HepG2 (cell line): ENCODE data around the gene ITGB7. TPM values are rescaled to one million over a fixed set of nuclear protein-coding genes. Genes with fewer than 3 reads are reported as not detected.

Experiments
- ATAC-seq: fragments of 200-7000 bp; cut with Tn5 transposase; 3 replicates; pipeline ENCODE4 v1.9.1; 2020; ENCODE audit warnings: mild to moderate bottlenecking, moderate library complexity
- BruUV-seq: library from RNA; stranded (reverse); fragments of 400-500 nt; replicated peaks from 2 replicates; lab custom pipeline; 2021; lab: Mats Ljungman, UMichigan
- CTCF ChIA-PET: fragments of 300-600 bp; formaldehyde crosslinking; extraction: SDS; loops from one replicate; lab custom pipeline; 2021; ENCODE audit warnings: low total read pairs, inconsistent platforms, low intra/inter-chr PET ratio; lab: Yijun Ruan, JAX
- POLR2A ChIA-PET: fragments of 350-600 bp; sonication (Branson Sonifier 250); formaldehyde crosslinking; loops from one replicate; lab custom pipeline; 2020; ENCODE audit warnings: antibody characterized with exemption, inconsistent platforms; lab: Yijun Ruan, JAX
- DNase-seq: peaks from one replicate; pipeline ENCODE4 v3.0.0-alpha.2; 2015; ENCODE audit warnings: low spot score
- FAIRE-seq: peaks from 3 replicates; lab custom pipeline; 2011; peaks lifted over from hg19 to GRCh38; lab: Jason Lieb, UNC
- H2AFZ ChIP-seq: one replicate; pipeline ENCODE4 v1.6.1; 2011; ENCODE audit warnings: low read length, inconsistent platforms
- H3K27ac ChIP-seq: fragments of 300-600 bp; 3 replicates; pipeline ENCODE4 v1.8.0; 2011; ENCODE audit warnings: mixed run types, mild to moderate bottlenecking, mixed read lengths, low read length, inconsistent platforms; ENCODE audit not compliant: insufficient read depth; ENCODE audit errors: extremely low read length
- H3K27me3 ChIP-seq, 2 experiments: fragments of 200-600 bp in 1 of 2; 2 replicates in 1 of 2; 3 replicates in 1 of 2; pipeline versions ENCODE4 v1.6.0 to v1.8.0; 2011; ENCODE audit warnings: low read length in 2 of 2, mild to moderate bottlenecking in 2 of 2, moderate library complexity in 2 of 2, inconsistent platforms in 1 of 2; ENCODE audit not compliant: insufficient read depth in 2 of 2, control insufficient read depth in 1 of 2
- H3K36me3 ChIP-seq, 2 experiments: fragments of 200-600 bp in 1 of 2; replicated peaks in 1 of 2; 2 replicates in 1 of 2; 3 replicates in 1 of 2; pipeline versions ENCODE4 v1.5.1 to v1.8.0; 2011; ENCODE audit warnings: low read length in 2 of 2, inconsistent platforms in 1 of 2; ENCODE audit not compliant: insufficient read depth in 2 of 2, control insufficient read depth in 1 of 2
- H3K4me1 ChIP-seq: 2 replicates; pipeline ENCODE4 v1.5.1; 2012; ENCODE audit warnings: low read length, inconsistent platforms; ENCODE audit not compliant: insufficient read depth
- H3K4me2 ChIP-seq: 2 replicates; pipeline ENCODE4 v1.6.0; 2011; ENCODE audit warnings: low read depth, low read length, inconsistent platforms
- H3K4me3 ChIP-seq, 3 experiments: fragments of 200-600 bp in 1 of 3; sonication (generic), shearing (Covaris generic) in 1 of 3; replicated peaks in 1 of 3; 2 replicates each; pipeline ENCODE4 v1.5.1; 2011 to 2016; ENCODE audit warnings: low read length in 3 of 3, inconsistent platforms in 2 of 3, low read depth in 2 of 3, mild to moderate bottlenecking in 2 of 3, control low read depth in 1 of 3, mixed read lengths in 1 of 3; ENCODE audit not compliant: insufficient read depth in 1 of 3
- H3K79me2 ChIP-seq: one replicate; pipeline ENCODE4 v1.6.1; 2011; ENCODE audit warnings: low read length, inconsistent platforms; ENCODE audit not compliant: insufficient read depth
- H3K9ac ChIP-seq: 2 replicates; pipeline ENCODE4 v1.6.0; 2011; ENCODE audit warnings: mild to moderate bottlenecking, low read depth, low read length, inconsistent platforms; ENCODE audit not compliant: insufficient read depth
- H3K9me3 ChIP-seq: 2 replicates; pipeline ENCODE4 v1.5.1; 2012; ENCODE audit warnings: mild to moderate bottlenecking, low read length
- H4K20me1 ChIP-seq: 2 replicates; pipeline ENCODE4 v1.6.0; 2011; ENCODE audit warnings: inconsistent platforms, mild to moderate bottlenecking, low read length, moderate library complexity; ENCODE audit not compliant: insufficient read depth
- LBX2 ChIP-seq: sonication (generic); formaldehyde crosslinking; IDR thresholded peaks from 2 replicates; pipeline ENCODE4 v1.5.0; 2020; ENCODE audit warnings: missing genetic modification reagents, mild to moderate bottlenecking, borderline replicate concordance
- MLX ChIP-seq: IDR thresholded peaks from 2 replicates; pipeline ENCODE4 v1.6.1; 2016
- MTF1 ChIP-seq: sonication (generic); formaldehyde crosslinking; IDR thresholded peaks from 2 replicates; pipeline ENCODE4 v1.5.0; 2020; ENCODE audit warnings: missing genetic modification reagents
- NFE2 ChIP-seq: sonication (generic); formaldehyde crosslinking; IDR thresholded peaks from 2 replicates; pipeline ENCODE4 v1.4.0; 2020; ENCODE audit warnings: missing genetic modification reagents
- THYN1 ChIP-seq: sonication (generic); formaldehyde crosslinking; IDR thresholded peaks from 2 replicates; pipeline ENCODE4 v1.8.1; 2023; ENCODE audit warnings: low read depth, mild to moderate bottlenecking, moderate library complexity, missing genetic modification reagents, borderline replicate concordance
- ZFP41 ChIP-seq: sonication (generic); formaldehyde crosslinking; IDR thresholded peaks from 2 replicates; pipeline ENCODE4 v1.4.0; 2020; ENCODE audit warnings: mild to moderate bottlenecking, missing genetic modification reagents, borderline replicate concordance
- ZNF33A ChIP-seq: sonication (generic); formaldehyde crosslinking; IDR thresholded peaks from 2 replicates; pipeline ENCODE4 v1.5.1; 2020; ENCODE audit warnings: missing genetic modification reagents, mild to moderate bottlenecking, moderate library complexity, borderline replicate concordance
- ZSCAN9 ChIP-seq: IDR thresholded peaks from 2 replicates; pipeline ENCODE4 v1.6.1; 2016; ENCODE audit warnings: borderline replicate concordance
- WGBS: methylation state at CpG from one replicate; pipeline ENCODE4 v1.1.6; 2017; ENCODE audit warnings: low lambda C conversion rate; 5-methylcytosine and 5-hydroxymethylcytosine counted together
- in situ Hi-C: cut with HindIII; loops from 2 replicates; pipeline ENCODE4 v1.10.0; 2017; ENCODE audit warnings: low pct_unique_long_range_greater_than_20kb; ENCODE audit not compliant: extremely low pct_ligation_motif_present
- intact Hi-C: fragments of 100-400 bp; cut with micrococcal nuclease; formaldehyde crosslinking; loops from one replicate; pipeline ENCODE4 v1.10.0; 2022; ENCODE audit not compliant: unreplicated experiment
- polyA plus RNA-seq, 8 experiments: library from polyadenylated mRNA; depleted of rRNA in 3 of 8; stranded (reverse) in 7 of 8; unstranded in 1 of 8; fragments of >200 nt; fragmentation: Illumina TruSeq in 4 of 8; extraction: Trizol in 4 of 8; gene quantifications; 2 replicates each; pipeline versions ENCODE4 v1.2.1 to v1.2.3, GENCODE V29; 2011 to 2016; ENCODE audit warnings: low read depth in 4 of 8, missing spikeins in 1 of 8, mixed read lengths in 1 of 8; ENCODE audit not compliant: insufficient read depth in 1 of 8
- total RNA-seq, 5 experiments: library from RNA; depleted of rRNA; stranded (reverse); fragments of >200 nt; fragmentation: Illumina TruSeq; extraction: Trizol; gene quantifications; 2 replicates each; pipeline ENCODE4 v1.2.3, GENCODE V29; 2016; ENCODE audit warnings: low read depth in 1 of 5
- TF ChIP-seq, protein P1 (sequence below): sonication (generic); formaldehyde crosslinking; IDR thresholded peaks from 2 replicates; pipeline ENCODE4 v1.4.0; 2020; ENCODE audit warnings: missing genetic modification reagents

ITGB7 gene
- total and polyA plus RNA-seq, 2 of the 13 experiments (the other 11 are each of a cell fraction or from before 2014, with no cell fraction given), result 0.16 to 0.18 TPM

GRCh38 chr12:53229454-53229853 lies 22.4 kb upstream of the ITGB7 start (continued):
- no peak for TF ChIP-seq ZNF33A (CRISPR knock-in tag)

GRCh38 chr12:53227836-53228235 lies 20.8 kb upstream of the ITGB7 start:
- Histone ChIP-seq H3K4me2 (no peak overlapping the region), H3K27ac (no peak overlapping the region), H3K4me3 (no peak overlapping the region), H3K4me1 (peaks cover 45% of the 10 kb centered on the region), H3K79me2 (no peaks in the 10 kb centered on the region), H3K9ac (no peak overlapping the region), H2AFZ (no peak overlapping the region), H3K9me3 (no peaks in the 10 kb centered on the region), H3K27me3 (peaks cover 8 to 45% of the 10 kb centered on the region in 2 experiments), H4K20me1 (no peaks in the 10 kb centered on the region), H3K36me3 (no peaks in the 10 kb centered on the region)
- ChIA-PET POLR2A (no interaction called here), CTCF (no interaction called here)
- in situ Hi-C loops, result no loop called here
- FAIRE-seq (no peak), ATAC-seq (no peak), DNase-seq (no peak)
- BruUV-seq, result no TSS peak
- intact Hi-C loops, result no loop called here
- 0% methylated on average over 1 of the region's 1 CpG for WGBS
- no peak for TF ChIP-seq MTF1 (CRISPR knock-in tag)
- no peak for TF ChIP-seq ZSCAN9 (CRISPR knock-in tag)
- TF ChIP-seq ZFP41 (CRISPR knock-in tag), result no peak
- TF ChIP-seq MLX (CRISPR knock-in tag), result no peak

GRCh38 chr12:53227341-53227740 lies 20.3 kb upstream of the ITGB7 start:
- H3K4me1 ChIP-seq, result peaks cover 45% of the 10 kb centered on the region
- POLR2A ChIA-PET, result no interaction called here
- TF ChIP-seq LBX2 (CRISPR knock-in tag) (no peak), NFE2 (CRISPR knock-in tag) (no peak), THYN1 (no peak)
- TF ChIP-seq, protein P1, sequence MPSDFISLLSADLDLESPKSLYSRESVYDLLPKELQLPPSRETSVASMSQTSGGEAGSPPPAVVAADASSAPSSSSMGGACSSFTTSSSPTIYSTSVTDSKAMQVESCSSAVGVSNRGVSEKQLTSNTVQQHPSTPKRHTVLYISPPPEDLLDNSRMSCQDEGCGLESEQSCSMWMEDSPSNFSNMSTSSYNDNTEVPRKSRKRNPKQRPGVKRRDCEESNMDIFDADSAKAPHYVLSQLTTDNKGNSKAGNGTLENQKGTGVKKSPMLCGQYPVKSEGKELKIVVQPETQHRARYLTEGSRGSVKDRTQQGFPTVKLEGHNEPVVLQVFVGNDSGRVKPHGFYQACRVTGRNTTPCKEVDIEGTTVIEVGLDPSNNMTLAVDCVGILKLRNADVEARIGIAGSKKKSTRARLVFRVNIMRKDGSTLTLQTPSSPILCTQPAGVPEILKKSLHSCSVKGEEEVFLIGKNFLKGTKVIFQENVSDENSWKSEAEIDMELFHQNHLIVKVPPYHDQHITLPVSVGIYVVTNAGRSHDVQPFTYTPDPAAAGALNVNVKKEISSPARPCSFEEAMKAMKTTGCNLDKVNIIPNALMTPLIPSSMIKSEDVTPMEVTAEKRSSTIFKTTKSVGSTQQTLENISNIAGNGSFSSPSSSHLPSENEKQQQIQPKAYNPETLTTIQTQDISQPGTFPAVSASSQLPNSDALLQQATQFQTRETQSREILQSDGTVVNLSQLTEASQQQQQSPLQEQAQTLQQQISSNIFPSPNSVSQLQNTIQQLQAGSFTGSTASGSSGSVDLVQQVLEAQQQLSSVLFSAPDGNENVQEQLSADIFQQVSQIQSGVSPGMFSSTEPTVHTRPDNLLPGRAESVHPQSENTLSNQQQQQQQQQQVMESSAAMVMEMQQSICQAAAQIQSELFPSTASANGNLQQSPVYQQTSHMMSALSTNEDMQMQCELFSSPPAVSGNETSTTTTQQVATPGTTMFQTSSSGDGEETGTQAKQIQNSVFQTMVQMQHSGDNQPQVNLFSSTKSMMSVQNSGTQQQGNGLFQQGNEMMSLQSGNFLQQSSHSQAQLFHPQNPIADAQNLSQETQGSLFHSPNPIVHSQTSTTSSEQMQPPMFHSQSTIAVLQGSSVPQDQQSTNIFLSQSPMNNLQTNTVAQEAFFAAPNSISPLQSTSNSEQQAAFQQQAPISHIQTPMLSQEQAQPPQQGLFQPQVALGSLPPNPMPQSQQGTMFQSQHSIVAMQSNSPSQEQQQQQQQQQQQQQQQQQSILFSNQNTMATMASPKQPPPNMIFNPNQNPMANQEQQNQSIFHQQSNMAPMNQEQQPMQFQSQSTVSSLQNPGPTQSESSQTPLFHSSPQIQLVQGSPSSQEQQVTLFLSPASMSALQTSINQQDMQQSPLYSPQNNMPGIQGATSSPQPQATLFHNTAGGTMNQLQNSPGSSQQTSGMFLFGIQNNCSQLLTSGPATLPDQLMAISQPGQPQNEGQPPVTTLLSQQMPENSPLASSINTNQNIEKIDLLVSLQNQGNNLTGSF (CRISPR knock-in tag), result no peak

More at GRCh38 chr12:53227341-53227740, 20.3 kb upstream of the ITGB7 start:
- Histone ChIP-seq H3K79me2 (no peaks in the 10 kb centered on the region), H3K36me3 (no peaks in the 10 kb centered on the region), H4K20me1 (no peaks in the 10 kb centered on the region), H3K4me2 (no peak overlapping the region), H3K27me3 (peaks cover 4 to 40% of the 10 kb centered on the region in 2 experiments), H3K27ac (no peak overlapping the region), H3K4me3 (no peak overlapping the region), H2AFZ (no peak overlapping the region), H3K9me3 (no peaks in the 10 kb centered on the region), H3K9ac (no peak overlapping the region)
- DNase-seq (no peak), ATAC-seq (no peak), FAIRE-seq (no peak)
- intact Hi-C loops (no loop called here), in situ Hi-C loops (no loop called here)
- CTCF ChIA-PET, result no interaction called here
- no TSS peak for BruUV-seq
- WGBS, result 75% methylated on average over 6 of the region's 11 CpGs
